Left lung (tissue), 14 donors: ENCODE data around the gene CLCNKB. TPM values are rescaled to one million over a fixed set of nuclear protein-coding genes. Genes with fewer than 3 reads are reported as not detected.

ENCODE experiments used
- ATAC-seq: fragments of 200-7000 bp; cut with Tn5 transposase; one replicate; pipeline ENCODE4 v1.9.1; 2020; ENCODE audit warnings: moderate library complexity
- DNase-seq, 4 donors: peaks; one replicate each; pipeline ENCODE4 v3.0.0-alpha.2; 2013 to 2020
- H3K27ac ChIP-seq, 2 donors: fragments of 200-600 bp; sonication (generic) in 1 of 2; one replicate each; pipeline versions ENCODE4 v1.5.0 to v1.8.0; 2020 to 2021
- H3K27me3 ChIP-seq, 2 donors: fragments of 200-600 bp; sonication (generic) in 1 of 2; one replicate each; pipeline versions ENCODE4 v1.5.0 to v1.8.0; 2020 to 2021
- H3K36me3 ChIP-seq, 2 donors: fragments of 200-600 bp; sonication (generic) in 1 of 2; one replicate each; pipeline versions ENCODE4 v1.5.0 to v1.8.0; 2020 to 2021
- H3K4me1 ChIP-seq, 2 donors: fragments of 200-600 bp; one replicate each; pipeline ENCODE4 v1.8.0; 2021
- H3K4me3 ChIP-seq, 2 donors: fragments of 200-600 bp; sonication (generic) in 1 of 2; one replicate each; pipeline versions ENCODE4 v1.5.0 to v1.8.0; 2020 to 2021; ENCODE audit warnings: mild to moderate bottlenecking in 1 of 2
- H3K9me3 ChIP-seq, 2 donors: fragments of 200-600 bp; sonication (generic) in 1 of 2; one replicate each; pipeline versions ENCODE4 v1.5.0 to v1.8.0; 2020 to 2021
- intact Hi-C, 2 donors: fragments of 100-400 bp; cut with DNase I; formaldehyde crosslinking; loops; one replicate each; pipeline versions ENCODE4 v1.11.2 to v1.14.2; 2022
- long read RNA-seq, 12 donors: library from polyadenylated mRNA in 2 of 12; unstranded in 2 of 12; transcript quantifications; one replicate each; pipeline ENCODE4 v2.0.0 and lab custom pipeline, GENCODE V29; 2019 to 2026
- polyA plus RNA-seq, 6 donors: library from polyadenylated mRNA; unstranded; fragments of 120-200 nt; gene quantifications; one replicate each; pipeline ENCODE4 v1.2.1, GENCODE V29; 2013; ENCODE audit not compliant: insufficient read length in 6 of 6
- total RNA-seq, 2 donors: library from RNA; stranded (reverse); fragmentation: NEBNext Ultra II Directional; extraction: Animal tissue kit (Norgen Biotek cat#: 25700); gene quantifications; one replicate each; pipeline ENCODE4 v1.2.1, GENCODE V29; 2021
- TF ChIP-seq, protein P1 (sequence below), 2 donors: fragments of 200-600 bp; sonication (generic) in 1 of 2; IDR thresholded peaks; one replicate each; pipeline versions ENCODE4 v1.5.0 to v1.8.0; 2021; ENCODE audit warnings: antibody characterized with exemption in 2 of 2
- donor health status: DM: no; HTN: yes; CAD: no.
- donor health status: DM: no; HTN: no; CAD: no.

The CLCNKB gene
- 1 to 10 TPM in 1 of 2 donors, not detected in 1; 1.1 TPM for total RNA-seq
- 1 to 10 TPM; 3.9 to 8.0 (median 5.2) TPM for polyA plus RNA-seq
- long read RNA-seq, donor 1, partial matches to known transcripts = 0 of 1 reads
- long read RNA-seq, donor 1, other reads (novel, unspliced or antisense) = 0 of 1 reads
- long read RNA-seq, donor 2 = 0 reads
- long read RNA-seq, donor 3, partial matches to known transcripts = 0 of 2 reads
- long read RNA-seq, donor 3, other reads (novel, unspliced or antisense) = 0 of 2 reads
- long read RNA-seq, donor 4 = 0 reads
- long read RNA-seq, donor 5, partial matches to known transcripts = 0 of 1 reads
- long read RNA-seq, donor 5, other reads (novel, unspliced or antisense) = 0 of 1 reads
- long read RNA-seq, donor 6, partial matches to known transcripts = 0 of 2 reads
- long read RNA-seq, donor 6, other reads (novel, unspliced or antisense) = 0 of 2 reads
- long read RNA-seq, donor 7, partial matches to known transcripts = 0 of 2 reads
- long read RNA-seq, donor 7, other reads (novel, unspliced or antisense) = 0 of 2 reads
- long read RNA-seq, donor 8 = 0 reads
- long read RNA-seq, donor 9 = 0 reads
- long read RNA-seq, donor 10 = 0 reads
- long read RNA-seq, donor 11 = 0 reads
- long read RNA-seq, donor 12, partial matches to known transcripts = 0 of 2 reads
- long read RNA-seq, donor 12, other reads (novel, unspliced or antisense) = 0 of 2 reads

DNA sequence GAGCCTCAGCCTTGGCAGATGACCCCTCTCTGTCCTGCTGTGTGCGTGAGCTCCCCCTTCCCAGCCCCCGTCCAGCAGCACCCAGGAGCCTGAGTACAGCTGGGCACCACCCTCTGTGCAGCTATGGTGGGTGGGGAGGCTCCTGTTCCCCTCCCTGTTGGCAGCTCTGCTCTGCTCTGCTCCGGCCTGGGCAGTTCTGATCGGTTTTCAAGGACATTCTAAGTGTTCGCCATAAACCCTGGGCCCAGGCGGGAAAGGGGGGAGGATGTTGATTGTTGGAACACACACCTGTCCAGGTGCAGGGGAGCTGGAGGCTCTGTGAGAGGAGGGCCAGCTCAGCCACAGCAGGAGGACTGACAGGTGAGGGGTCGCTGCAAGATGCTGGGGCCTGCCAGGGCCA is at the start of gene CLCNKB:
TSS of gene CLCNKB (plus strand) at position 262 of the 400 bp plus-strand sequence. CDS start 711 bp downstream, outside the sequence.
- DNase-seq (peak in 2 of 4 donors; percentile 46 to 54), ATAC-seq (no peak)
- H3K27ac ChIP-seq = no peak within 1 kb of the TSS
- no peaks in the 10 kb centered on the region for H3K36me3 ChIP-seq
- no peaks in the 10 kb centered on the region for H3K9me3 ChIP-seq
- TF ChIP-seq, protein P1, sequence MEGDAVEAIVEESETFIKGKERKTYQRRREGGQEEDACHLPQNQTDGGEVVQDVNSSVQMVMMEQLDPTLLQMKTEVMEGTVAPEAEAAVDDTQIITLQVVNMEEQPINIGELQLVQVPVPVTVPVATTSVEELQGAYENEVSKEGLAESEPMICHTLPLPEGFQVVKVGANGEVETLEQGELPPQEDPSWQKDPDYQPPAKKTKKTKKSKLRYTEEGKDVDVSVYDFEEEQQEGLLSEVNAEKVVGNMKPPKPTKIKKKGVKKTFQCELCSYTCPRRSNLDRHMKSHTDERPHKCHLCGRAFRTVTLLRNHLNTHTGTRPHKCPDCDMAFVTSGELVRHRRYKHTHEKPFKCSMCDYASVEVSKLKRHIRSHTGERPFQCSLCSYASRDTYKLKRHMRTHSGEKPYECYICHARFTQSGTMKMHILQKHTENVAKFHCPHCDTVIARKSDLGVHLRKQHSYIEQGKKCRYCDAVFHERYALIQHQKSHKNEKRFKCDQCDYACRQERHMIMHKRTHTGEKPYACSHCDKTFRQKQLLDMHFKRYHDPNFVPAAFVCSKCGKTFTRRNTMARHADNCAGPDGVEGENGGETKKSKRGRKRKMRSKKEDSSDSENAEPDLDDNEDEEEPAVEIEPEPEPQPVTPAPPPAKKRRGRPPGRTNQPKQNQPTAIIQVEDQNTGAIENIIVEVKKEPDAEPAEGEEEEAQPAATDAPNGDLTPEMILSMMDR (IDR thresholded peaks at IDR 0.05) = no peak
- no peaks in the 10 kb centered on the region for H3K4me1 ChIP-seq
- H3K27me3 ChIP-seq = peaks cover 0 to 1% of the 10 kb centered on the region in 2 donors
- intact Hi-C loops = no loop called here
- no peak within 1 kb of the TSS for H3K4me3 ChIP-seq

DNA sequence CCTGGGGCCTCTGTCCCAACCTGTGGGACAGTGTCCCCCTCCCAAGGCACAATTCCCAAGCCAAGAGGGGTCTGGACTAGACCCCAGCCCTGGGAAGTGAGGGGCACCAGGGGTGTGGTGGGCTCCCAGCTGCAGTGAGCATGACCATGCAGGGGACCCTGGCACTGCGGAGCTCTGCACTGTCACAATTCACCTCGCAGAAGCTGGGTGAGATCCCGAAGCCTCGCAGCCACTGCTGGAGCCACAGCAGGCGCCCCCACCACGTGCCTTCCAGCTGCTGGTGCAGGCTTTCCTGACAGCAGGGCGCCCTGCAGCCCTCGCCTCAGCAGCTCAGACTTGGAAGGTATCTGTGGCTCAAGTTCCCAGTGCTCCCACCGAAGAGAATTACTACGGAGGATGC is 49.5 kb upstream of the CLCNKB start:
- no peaks in the 10 kb centered on the region for H3K36me3 ChIP-seq
- DNase-seq (no peak), ATAC-seq (no peak)
- no peak overlapping the region for H3K27ac ChIP-seq
- no peaks in the 10 kb centered on the region for H3K4me1 ChIP-seq
- TF ChIP-seq, protein P1 (IDR thresholded peaks at IDR 0.05) = no peak
- no peaks in the 10 kb centered on the region for H3K9me3 ChIP-seq
- intact Hi-C loops = loop anchor here in 1 of 2 donors (5.0 kb wide), 1 partner anchor 177 kb away; no protein-coding TSS in a partner anchor
- H3K4me3 ChIP-seq = no peak overlapping the region
- no peaks in the 10 kb centered on the region for H3K27me3 ChIP-seq

DNA sequence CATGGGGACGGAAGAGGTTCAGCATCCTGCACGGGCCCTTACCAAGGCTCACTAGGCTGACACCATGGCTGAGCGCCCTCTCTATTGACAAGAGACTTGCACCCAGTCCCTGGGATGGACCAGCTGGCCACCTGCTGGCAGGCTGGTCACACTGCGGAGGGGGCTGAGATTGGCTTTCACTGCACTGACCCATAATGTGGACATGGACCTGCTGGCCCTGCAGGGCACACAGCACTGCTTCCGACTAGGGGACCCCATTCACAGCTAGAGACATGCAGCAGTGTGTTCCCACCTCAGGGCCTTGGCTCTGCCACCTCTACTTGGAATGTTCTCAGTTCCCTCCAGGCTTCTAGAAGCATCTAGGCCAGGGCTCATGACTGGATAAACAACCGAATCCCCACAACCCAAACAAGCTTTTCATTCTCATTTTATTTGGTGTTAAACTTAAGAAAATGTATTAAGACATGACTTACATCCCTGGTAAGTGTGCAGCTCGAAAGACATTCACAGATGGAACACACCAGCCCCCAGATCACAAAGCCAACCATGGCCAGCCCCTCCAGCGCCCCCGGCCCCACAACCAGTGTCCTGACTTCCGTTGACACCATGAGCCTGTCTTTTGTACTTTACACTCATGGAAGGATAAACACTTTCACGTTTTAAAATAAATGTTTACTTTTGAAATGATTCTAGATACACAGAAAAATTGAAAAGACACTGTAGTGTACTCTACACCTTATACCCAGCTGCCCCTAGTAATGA is 48.8 kb upstream of the CLCNKB start:
- H3K27ac ChIP-seq = no peak overlapping the region
- H3K4me1 ChIP-seq = no peaks in the 10 kb centered on the region
- DNase-seq = peak in 3 of 4 donors; percentile 42 to 90 (median 56)
- intact Hi-C loops = loop anchor here in 1 of 2 donors (5.0 kb wide), 1 partner anchor 177 kb away; no protein-coding TSS in a partner anchor
- TF ChIP-seq, protein P1 (IDR thresholded peaks at IDR 0.05) = peak; percentile 77 to 88
- H3K4me3 ChIP-seq = no peak overlapping the region
- H3K9me3 ChIP-seq = no peaks in the 10 kb centered on the region
- ATAC-seq = peak; percentile 95
- H3K36me3 ChIP-seq = no peaks in the 10 kb centered on the region
- no peaks in the 10 kb centered on the region for H3K27me3 ChIP-seq

DNA sequence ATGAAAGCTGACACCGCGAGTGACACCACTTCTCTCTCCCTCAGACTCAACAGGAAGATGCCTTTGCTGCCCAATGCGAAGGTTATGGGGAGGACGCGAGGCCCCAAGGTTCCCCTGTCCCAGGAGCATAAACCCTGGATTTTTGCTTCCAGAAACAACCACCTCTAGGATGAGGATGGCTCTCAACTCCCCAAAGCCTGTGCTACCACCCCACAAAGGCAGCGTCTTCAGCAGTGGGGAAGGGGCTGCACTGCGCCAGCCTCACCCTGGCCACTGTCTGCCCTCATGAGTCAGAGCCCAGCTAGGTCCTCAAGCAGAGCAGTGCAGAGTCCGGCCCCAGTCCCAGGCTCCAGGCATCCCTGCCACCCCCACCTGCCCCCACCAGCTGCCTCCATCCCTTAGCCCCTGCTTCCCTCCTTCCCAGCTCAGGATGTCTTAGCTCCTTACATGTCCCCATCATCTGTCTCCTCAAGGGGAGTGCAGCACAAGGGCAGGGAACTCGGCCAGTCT is 46.5 kb upstream of the CLCNKB start:
- Histone ChIP-seq H3K9me3 (no peaks in the 10 kb centered on the region), H3K4me3 (no peak overlapping the region), H3K27me3 (no peaks in the 10 kb centered on the region), H3K4me1 (no peaks in the 10 kb centered on the region), H3K27ac (no peak overlapping the region), H3K36me3 (no peaks in the 10 kb centered on the region)
- intact Hi-C loops = no loop called here
- DNase-seq = no peak
- TF ChIP-seq, protein P1 (IDR thresholded peaks at IDR 0.05) = no peak
- no peak for ATAC-seq
